Omental fat pad (tissue), 4 donors: ENCODE results near the gene MYOCD. TPM values are rescaled to one million over a fixed set of nuclear protein-coding genes. Genes with fewer than 3 reads are reported as not detected.

Experiments used
- ATAC-seq: fragments of 150-250 bp; one replicate; pipeline ENCODE4 v1.9.1; 2016; ENCODE audit warnings: mild to moderate bottlenecking, moderate library complexity; ENCODE audit not compliant: low FRiP score
- DNase-seq: peaks from one replicate; pipeline ENCODE4 v3.0.0-alpha.2; 2019; ENCODE audit warnings: low spot score
- CTCF ChIP-seq, 3 donors: fragments of 450-650 bp; IDR thresholded peaks; one replicate each; pipeline ENCODE4 v1.5.1; 2016 to 2017; ENCODE audit warnings: antibody characterized with exemption in 3 of 3, mild to moderate bottlenecking in 3 of 3, moderate library complexity in 2 of 3
- total RNA-seq, 4 donors: library from RNA; depleted of rRNA; stranded (reverse); fragments of >200 nt; gene quantifications; one replicate each; pipeline ENCODE4 v1.1.0, GENCODE V29; 2016

Gene MYOCD
- total RNA-seq, 4 donors from 2014 or later = 0.48 to 2.8 (median 2.3) TPM

GRCh38 chr17:12739500-12739899 lies 73.8 kb downstream of the MYOCD start:
- TF ChIP-seq CTCF (IDR thresholded peaks at IDR 0.05) = no peak
- ATAC-seq = no peak
- DNase-seq = no peak

- DNase-seq (no peak), ATAC-seq (no peak)
- no peak for TF ChIP-seq CTCF (IDR thresholded peaks at IDR 0.05)
These were observed 77.4 kb downstream of the MYOCD start for GRCh38 chr17:12743046-12743445.

GRCh38 chr17:12744298-12744697 lies 78.6 kb downstream of the MYOCD start:
- ATAC-seq = peak; percentile 52
- no peak for DNase-seq
- TF ChIP-seq CTCF (IDR thresholded peaks at IDR 0.05) = no peak

GRCh38 chr17:12744786-12745185 lies 79.1 kb downstream of the MYOCD start:
- no peak for DNase-seq
- no peak for TF ChIP-seq CTCF (IDR thresholded peaks at IDR 0.05)
- ATAC-seq = no peak

GRCh38 chr17:12745486-12745885 lies 79.8 kb downstream of the MYOCD start:
- ATAC-seq (no peak), DNase-seq (no peak)
- TF ChIP-seq CTCF (IDR thresholded peaks at IDR 0.05) = no peak

- ATAC-seq = no peak
- TF ChIP-seq CTCF (IDR thresholded peaks at IDR 0.05) = no peak
- no peak for DNase-seq
These were observed 91.1 kb downstream of the MYOCD start for GRCh38 chr17:12756786-12757185.

- ATAC-seq = no peak
- DNase-seq = no peak
- no peak for TF ChIP-seq CTCF (IDR thresholded peaks at IDR 0.05)
These were observed 93.4 kb downstream of the MYOCD start for GRCh38 chr17:12759090-12759489.
